ENCODE measurements around the gene LMF1. TPM values are rescaled to one million over a fixed set of nuclear protein-coding genes. Genes with fewer than 3 reads are reported as not detected.

The LMF1 gene
- total RNA-seq, 2 donors from 2014 or later, result 47.1 to 49.3 TPM

DNA sequence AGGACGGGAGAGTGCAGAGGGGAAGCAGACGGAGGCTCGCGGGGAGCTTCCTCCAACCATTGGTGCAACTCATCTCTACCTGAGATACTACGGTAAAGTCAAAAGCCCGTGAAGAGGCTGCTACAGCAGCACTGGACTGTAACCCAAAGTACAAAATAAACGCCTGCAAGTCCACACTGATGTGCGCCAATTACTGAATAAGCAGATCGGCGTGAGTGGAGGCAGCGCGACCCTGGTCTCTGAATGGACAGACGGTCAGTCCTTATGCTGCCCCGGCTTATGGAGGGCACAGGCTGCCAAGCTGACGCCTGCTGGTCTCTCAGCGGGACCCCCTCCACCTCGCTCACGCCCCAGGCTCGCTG, 58.5 kb downstream of the LMF1 start:
- DNase-seq (ENCODE audit: low spot score) (no peak), ATAC-seq (ENCODE audit: insufficient number of reproducible peaks, low FRiP score, low read depth) (no peak)
- Histone ChIP-seq H3K9me3 (no peaks in the 10 kb centered on the region), H3K4me3 (no peak overlapping the region), H3K27me3 (replicated peaks; ENCODE audit: insufficient read depth) (no peaks in the 10 kb centered on the region), H3K4me1 (ENCODE audit: control insufficient read depth in 1 of 2, low read depth in 2 of 2) (no peaks in the 10 kb centered on the region), H3K36me3 (peaks cover 21% of the 10 kb centered on the region), H3K27ac (no peak overlapping the region)
- TF ChIP-seq, protein P1, sequence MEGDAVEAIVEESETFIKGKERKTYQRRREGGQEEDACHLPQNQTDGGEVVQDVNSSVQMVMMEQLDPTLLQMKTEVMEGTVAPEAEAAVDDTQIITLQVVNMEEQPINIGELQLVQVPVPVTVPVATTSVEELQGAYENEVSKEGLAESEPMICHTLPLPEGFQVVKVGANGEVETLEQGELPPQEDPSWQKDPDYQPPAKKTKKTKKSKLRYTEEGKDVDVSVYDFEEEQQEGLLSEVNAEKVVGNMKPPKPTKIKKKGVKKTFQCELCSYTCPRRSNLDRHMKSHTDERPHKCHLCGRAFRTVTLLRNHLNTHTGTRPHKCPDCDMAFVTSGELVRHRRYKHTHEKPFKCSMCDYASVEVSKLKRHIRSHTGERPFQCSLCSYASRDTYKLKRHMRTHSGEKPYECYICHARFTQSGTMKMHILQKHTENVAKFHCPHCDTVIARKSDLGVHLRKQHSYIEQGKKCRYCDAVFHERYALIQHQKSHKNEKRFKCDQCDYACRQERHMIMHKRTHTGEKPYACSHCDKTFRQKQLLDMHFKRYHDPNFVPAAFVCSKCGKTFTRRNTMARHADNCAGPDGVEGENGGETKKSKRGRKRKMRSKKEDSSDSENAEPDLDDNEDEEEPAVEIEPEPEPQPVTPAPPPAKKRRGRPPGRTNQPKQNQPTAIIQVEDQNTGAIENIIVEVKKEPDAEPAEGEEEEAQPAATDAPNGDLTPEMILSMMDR (IDR thresholded peaks at IDR 0.05), result no peak

DNA sequence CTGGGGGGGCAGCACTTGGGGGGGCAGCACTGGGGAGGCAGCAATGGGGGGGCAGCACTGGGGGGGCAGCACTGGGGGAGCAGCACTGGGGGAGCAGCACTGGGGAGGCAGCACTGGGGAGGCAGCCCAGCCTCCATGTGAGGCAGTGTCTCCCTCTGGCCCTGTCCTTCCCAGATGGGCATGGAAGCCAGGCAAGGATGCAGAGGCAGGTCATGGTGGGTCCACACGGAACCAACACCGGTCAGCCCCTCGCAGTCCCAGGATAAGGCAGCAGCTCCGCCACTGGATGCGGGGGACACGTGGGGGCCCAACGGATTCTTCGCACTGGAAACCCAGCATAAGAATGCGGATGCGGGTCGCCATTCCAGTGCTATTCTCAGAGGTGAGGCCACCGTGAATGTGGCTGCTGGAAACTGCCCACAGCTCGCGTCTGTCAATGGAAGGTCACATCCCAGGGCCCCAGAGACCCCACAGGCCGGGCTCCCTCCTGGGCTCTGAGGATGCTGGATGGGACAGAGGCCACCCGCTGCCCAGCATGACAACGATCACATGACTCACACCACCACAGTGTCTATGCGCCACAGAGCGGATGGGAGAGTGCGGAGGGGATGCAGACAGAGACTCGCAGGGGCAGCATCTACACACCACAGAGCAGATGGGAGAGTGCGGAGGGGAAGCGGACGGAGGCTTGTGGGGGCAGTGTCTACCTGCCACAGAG, 59.0 kb downstream of the LMF1 start:
- H3K4me3 ChIP-seq, result no peak overlapping the region
- DNase-seq (ENCODE audit: low spot score) (no peak), ATAC-seq (ENCODE audit: insufficient number of reproducible peaks, low FRiP score, low read depth) (no peak)
- H3K36me3 ChIP-seq, result peaks cover 26% of the 10 kb centered on the region
- H3K27me3 ChIP-seq (replicated peaks; ENCODE audit: insufficient read depth), result no peaks in the 10 kb centered on the region
- peaks cover 4% of the 10 kb centered on the region for H3K9me3 ChIP-seq
- TF ChIP-seq, protein P1 (IDR thresholded peaks at IDR 0.05), result no peak
- no peaks in the 10 kb centered on the region for H3K4me1 ChIP-seq (ENCODE audit: control insufficient read depth in 1 of 2, low read depth in 2 of 2)
- H3K27ac ChIP-seq, result no peak overlapping the region

DNA sequence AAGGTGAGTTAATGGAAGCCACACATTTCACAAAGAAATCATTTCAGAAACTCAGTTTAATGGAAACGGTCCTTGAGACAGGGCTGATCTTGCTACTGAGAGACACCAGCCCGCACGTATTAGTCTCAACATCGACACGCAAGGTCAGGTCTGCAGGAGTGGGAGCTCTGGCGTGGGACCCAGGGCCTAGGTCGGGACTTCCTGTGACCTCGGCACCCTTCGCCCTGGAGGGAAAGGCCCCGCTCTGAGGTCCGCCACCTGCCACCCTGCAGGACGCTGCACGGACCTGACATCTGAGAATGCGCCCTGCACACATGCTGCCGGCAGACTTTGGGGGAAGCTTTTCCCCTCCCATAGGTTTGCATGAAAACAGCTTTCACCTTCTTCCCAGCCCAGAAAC, 59.7 kb downstream of the LMF1 start:
- no peak overlapping the region for H3K27ac ChIP-seq
- no peaks in the 10 kb centered on the region for H3K4me1 ChIP-seq (ENCODE audit: control insufficient read depth in 1 of 2, low read depth in 2 of 2)
- peaks cover 28% of the 10 kb centered on the region for H3K36me3 ChIP-seq
- ATAC-seq (ENCODE audit: insufficient number of reproducible peaks, low FRiP score, low read depth) (no peak), DNase-seq (ENCODE audit: low spot score) (no peak)
- no peak overlapping the region for H3K4me3 ChIP-seq
- TF ChIP-seq, protein P1 (IDR thresholded peaks at IDR 0.05), result no peak
- H3K9me3 ChIP-seq, result peaks cover 4% of the 10 kb centered on the region
- H3K27me3 ChIP-seq (replicated peaks; ENCODE audit: insufficient read depth), result no peaks in the 10 kb centered on the region

DNA sequence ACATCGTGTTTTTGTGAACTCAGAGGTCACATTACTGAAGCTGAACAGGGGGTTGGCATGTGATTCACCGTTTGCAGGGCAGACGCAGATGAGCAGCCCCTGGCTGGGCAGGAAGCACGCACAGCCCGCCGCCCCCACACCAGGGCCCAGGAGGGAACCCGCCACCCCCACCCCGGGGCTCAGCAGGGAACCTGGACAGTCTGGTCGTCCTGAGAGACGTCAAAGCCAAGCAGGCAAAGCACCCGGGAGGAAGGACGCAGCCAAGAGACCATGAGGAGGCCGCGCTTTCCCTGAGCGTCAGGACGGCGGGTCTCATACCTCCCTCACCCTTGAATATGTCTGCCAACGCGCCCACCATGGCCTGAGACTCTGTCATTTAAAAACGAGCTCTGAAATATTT, 60.6 kb downstream of the LMF1 start:
- ATAC-seq (ENCODE audit: insufficient number of reproducible peaks, low FRiP score, low read depth) (no peak), DNase-seq (ENCODE audit: low spot score) (no peak)
- no peak overlapping the region for H3K27ac ChIP-seq
- H3K9me3 ChIP-seq, result peaks cover 4% of the 10 kb centered on the region
- TF ChIP-seq, protein P1 (IDR thresholded peaks at IDR 0.05), result no peak
- H3K4me3 ChIP-seq, result no peak overlapping the region
- H3K36me3 ChIP-seq, result peaks cover 28% of the 10 kb centered on the region
- H3K27me3 ChIP-seq (replicated peaks; ENCODE audit: insufficient read depth), result no peaks in the 10 kb centered on the region
- H3K4me1 ChIP-seq (ENCODE audit: control insufficient read depth in 1 of 2, low read depth in 2 of 2), result no peaks in the 10 kb centered on the region

DNA sequence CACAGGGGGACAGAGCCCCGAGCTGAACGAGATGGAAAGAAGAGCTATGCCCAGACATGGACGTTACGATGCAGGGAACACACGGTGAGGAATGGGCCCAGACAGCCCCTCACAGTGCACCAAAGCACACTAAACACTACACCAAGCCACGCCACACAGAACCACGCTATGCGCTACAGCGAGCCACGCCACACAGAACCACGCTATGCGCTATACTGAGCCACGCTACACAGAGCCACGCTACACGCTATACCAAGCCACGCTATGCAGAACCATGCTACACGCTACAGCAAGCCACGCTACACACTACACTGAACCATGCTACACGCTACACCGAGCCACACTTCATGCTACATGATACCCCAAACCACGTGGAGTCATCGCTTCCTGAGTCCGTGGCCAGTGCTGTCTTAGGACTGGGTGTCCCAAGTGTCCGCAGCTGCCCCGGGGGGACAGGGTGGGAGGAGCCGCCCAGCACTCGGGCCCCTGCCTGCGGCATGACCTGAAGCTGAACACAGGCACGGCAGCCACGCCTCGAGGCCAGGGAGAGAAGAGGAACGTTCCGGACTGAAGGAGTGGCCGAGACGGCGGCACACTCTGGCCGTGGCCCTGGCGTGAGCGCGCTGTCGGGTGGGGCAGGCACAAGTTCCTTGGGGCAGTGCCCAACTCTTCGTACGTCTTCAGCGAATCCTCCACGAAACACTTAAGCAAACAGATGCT, 61.3 kb downstream of the LMF1 start:
- ATAC-seq (ENCODE audit: insufficient number of reproducible peaks, low FRiP score, low read depth) (no peak), DNase-seq (ENCODE audit: low spot score) (no peak)
- no peak overlapping the region for H3K4me3 ChIP-seq
- no peak overlapping the region for H3K27ac ChIP-seq
- H3K36me3 ChIP-seq, result peaks cover 28% of the 10 kb centered on the region
- H3K27me3 ChIP-seq (replicated peaks; ENCODE audit: insufficient read depth), result no peaks in the 10 kb centered on the region
- TF ChIP-seq, protein P1 (IDR thresholded peaks at IDR 0.05), result no peak
- no peaks in the 10 kb centered on the region for H3K4me1 ChIP-seq (ENCODE audit: control insufficient read depth in 1 of 2, low read depth in 2 of 2)
- H3K9me3 ChIP-seq, result peaks cover 4% of the 10 kb centered on the region
